CD4-positive, alpha-beta T cell treated with Interferon alpha-2 for 1 hour (primary cell): ENCODE results near the gene APPBP2.
A peak's percentile ranks its signal among the peaks of the same experiment; 100 is the strongest.
"Not testable (repeated sequence)": the region's sequence is repeated elsewhere in the genome, so short reads cannot be mapped to it uniquely, and the experiment has no call there.

ENCODE experiments used
- DNase-seq, 2 donors: peaks; one replicate each; pipeline ENCODE4 v3.0.0-alpha.2; 2020 to 2022

Gene APPBP2

DNA sequence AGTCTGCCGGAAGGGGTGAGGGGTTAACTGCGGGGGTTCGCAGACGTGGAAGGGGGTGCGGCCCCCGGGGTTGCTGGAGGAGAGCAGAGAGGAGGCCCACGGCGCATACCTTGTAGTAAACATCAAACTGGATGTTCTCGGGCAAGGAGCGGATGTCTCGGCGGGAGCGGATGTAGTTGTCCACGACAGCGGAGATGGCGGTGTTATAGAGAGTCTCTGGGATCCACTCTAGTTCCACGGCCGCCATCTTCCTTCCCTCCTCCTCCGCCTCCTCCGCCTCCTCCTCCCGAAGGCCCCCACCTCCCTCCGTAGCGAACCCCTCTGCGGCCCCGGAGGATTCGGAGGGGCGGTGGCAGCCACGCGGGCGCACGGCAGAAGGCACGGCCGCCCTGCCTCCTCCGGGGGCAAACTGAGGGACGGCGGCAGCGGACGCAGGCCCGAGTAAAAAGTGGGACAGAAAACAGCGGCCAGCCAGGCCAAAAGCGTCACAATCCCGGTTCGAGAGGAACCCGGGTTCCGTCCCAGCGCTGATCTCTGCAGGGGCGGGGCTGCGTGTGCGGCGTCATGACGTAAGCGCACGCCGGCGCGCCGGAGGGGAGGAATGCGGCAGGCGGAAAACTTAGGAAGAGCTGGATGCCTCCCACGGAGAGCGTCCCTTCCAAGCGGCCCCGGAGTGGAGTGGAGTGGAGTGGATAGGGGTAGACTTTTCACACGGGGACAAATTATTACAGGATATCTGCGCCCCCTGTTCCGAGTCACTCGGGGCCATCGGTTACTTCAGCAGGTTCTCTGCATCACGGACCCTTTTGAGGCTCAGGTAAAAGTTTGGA is at the start of gene APPBP2:
TSS of gene APPBP2 (minus strand) at position 558 of the 830 bp plus-strand sequence. CDS start at position 247, 311 bp downstream.
- DNase-seq, result peak; percentile 59 to 71

DNA sequence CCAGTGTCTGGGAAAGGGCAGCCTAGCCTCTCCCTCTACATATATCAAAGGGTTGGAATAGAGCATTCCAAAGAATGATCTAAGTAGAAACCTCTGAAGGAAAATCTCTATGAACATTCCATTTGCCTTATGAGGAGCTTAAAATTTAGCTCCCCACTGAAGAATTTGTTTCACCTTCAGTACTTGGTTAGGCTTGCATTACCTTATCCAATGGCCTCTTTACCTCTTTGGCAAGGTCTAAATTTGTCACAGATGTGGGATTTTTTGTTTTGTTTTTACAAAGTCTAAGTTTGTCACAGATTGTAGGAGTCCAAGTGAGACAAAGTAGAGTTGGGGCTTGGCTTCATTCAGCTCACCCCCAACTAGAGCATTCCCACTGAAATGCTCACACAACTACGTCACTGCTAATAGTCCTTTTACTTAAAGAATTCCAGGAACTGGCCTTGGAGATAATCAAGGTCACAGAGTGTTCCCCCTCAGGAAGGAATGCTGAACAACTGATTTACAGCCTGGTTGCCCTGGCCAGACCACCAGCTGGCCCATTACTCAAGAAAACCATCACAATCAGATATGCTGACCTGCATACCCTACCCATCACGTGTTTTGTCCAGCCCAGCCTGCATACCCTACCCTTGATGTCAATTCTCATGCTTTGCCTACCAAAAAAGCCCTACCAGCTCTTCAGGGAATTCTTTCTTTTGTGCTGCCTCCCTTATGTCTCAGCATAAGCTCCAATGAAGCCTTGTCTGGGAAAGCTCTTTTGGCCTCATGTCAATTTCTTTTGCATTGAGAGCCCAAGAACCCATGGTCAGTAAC is 47.4 kb upstream of the APPBP2 start:
- no peak for DNase-seq

- no peak for DNase-seq
Observed at GRCh38 chr17:60565233-60565632, 39.2 kb upstream of the APPBP2 start.

- no peak for DNase-seq
Observed at GRCh38 chr17:60563743-60564142, 37.7 kb upstream of the APPBP2 start.

- DNase-seq, result no peak
Observed at GRCh38 chr17:60562421-60562820, 36.4 kb upstream of the APPBP2 start.

DNA sequence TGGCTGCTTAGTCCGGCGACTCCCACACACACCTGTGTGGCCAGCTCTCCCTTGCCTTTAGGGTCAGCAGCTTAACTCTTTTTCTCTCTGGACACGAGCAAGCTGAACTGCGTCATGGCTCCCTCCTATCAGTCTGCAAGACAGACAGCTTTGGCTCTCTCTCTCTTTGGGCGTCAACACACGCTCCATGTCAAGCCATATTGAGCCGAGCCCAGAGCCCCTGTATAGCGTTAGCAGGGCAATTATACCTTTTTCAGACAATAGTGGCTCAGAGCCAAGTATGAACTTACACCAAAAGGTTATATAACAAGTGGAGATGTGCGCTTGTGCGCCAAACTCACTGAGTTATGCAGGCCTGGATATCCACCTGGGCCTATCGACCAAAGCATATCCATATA is 34.8 kb upstream of the APPBP2 start:
- DNase-seq, result no peak

GRCh38 chr17:60559995-60560859 is 34.2 kb upstream of the APPBP2 start:
- DNase-seq, result no peak

DNA sequence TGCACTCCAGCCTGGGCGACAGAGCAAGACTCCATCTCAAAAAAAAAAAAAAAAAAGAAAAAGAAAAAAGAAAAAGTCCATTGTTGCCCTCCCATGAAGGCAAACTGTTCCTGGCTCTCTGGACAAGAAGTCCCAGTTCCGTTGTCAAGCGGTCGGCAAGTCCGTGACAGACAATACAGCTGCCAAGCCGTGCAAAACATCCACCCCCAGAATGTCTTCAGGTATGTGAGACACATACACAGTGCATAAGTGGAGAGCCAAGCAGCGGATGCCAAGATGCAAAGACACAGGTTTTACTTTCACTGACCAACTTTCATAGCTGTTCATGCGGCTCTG is 33.6 kb upstream of the APPBP2 start:
- DNase-seq, result no peak

DNA sequence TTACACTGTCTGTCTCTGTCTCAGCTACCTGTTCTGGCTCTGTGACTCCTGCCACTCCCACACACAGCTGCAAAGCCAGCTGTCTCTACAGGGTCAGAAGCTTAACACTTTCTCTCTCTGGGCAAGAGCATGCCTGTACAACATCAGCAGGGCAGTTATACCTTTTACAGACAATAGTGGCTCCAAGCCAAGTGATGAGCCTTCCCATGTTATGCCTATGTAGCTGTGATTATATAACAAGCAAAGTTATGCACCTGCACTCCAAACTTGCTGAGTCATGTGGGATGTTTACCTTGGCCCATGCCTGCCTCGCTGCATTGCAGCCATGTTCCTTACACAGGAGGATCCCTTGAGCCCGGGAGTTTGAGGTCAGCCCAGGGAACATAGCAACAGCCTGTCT is 31.8 kb upstream of the APPBP2 start:
- DNase-seq, result peak in 1 of 2 donors; percentile 3

- DNase-seq, result no peak
Observed at GRCh38 chr17:60555786-60556185, 29.7 kb upstream of the APPBP2 start.

DNA sequence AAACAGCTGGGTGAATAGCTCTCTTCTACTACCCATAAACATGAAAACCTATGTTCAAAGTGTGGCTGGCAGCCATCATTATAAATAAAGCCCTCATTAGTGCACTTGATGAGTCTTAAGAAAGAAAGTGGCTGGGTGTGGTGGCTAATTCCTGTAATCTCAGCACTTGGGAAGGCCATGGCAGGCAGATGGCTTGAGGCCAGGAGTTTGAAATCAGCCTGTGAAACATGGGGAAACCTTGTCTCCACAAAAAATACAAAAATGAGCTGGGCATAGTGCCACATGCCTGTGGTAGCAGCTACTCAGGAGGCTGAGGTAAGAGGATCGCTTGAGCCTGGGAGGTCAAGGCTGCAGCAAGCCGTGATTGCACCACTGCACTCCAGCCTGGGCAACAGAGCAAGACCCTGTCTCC is 28.3 kb upstream of the APPBP2 start:
- no peak for DNase-seq

GRCh38 chr17:60552255-60552654 is 26.2 kb upstream of the APPBP2 start:
- not testable (repeated sequence) for DNase-seq

- DNase-seq, result no peak
Observed at GRCh38 chr17:60548990-60549389, 22.9 kb upstream of the APPBP2 start.

DNA sequence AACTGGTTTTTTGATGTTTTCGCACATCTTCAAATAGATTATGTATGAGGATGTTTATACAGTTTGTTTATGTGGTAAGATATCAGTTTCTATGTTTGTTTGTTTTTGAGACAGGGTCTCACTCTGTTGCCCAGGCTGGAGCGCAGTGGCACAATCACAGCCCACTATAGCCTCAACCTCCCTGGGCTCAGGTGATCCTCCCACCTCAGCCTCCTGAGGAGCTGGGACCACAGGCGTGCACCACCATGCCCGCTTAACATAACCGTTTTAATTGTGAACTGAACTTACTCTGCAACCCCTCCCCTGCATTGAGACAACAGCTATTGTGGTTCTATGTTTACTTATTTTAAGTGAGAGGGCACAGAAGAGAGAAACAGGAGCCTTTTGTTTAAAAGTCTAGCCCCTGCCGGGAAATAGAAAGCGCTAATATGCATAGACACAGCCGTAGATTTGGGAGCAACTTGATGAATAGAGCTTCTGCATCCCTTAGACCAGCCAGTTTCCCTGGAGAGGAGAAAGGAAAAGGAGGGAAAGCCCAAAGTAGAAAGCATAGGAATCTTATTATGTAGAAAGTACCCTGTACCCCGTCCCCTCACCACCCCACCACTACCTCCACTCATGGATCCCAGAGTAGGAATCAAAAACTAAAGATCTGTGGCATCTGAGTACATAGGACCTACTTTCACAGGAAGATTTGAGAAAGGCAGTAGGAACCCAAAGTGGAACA is 19.6 kb upstream of the APPBP2 start:
- DNase-seq, result no peak

DNA sequence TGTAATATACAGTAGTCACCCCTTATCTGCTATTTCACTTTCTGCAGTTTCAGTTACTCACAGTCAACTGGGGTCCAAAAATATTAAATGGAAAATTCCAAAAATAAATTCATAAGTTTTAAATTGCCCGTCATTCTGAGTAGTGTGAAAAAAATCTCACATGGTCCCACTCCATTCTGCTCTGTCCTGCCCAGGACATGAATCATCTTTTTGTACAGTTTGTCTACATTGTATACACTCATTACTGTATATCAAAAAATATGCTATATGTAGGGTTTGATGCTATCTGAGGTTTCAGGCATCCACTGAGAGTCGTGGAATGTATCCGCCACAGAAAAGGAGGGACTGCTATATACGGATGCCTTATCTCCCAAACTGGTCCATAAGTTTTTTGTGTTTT is 16.0 kb upstream of the APPBP2 start:
- no peak for DNase-seq

DNA sequence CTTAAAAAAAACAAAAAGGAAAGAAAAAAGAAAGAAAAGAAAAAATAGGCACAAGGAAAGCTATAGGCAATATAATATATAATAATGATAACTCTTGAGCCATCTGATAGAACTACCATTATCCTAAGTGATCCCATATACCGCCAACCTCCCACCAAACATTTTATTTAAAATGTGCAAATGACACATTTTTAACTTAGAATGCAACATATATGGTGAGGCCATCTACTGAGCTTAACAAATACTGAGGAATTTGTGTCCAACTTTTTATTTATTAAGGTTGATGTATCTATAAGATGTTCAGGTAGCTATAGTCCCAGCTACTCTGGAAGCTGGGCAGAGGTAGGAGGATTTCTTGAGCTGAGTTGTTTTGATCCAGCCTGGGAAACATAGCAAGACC is 14.4 kb upstream of the APPBP2 start:
- no peak for DNase-seq

DNA sequence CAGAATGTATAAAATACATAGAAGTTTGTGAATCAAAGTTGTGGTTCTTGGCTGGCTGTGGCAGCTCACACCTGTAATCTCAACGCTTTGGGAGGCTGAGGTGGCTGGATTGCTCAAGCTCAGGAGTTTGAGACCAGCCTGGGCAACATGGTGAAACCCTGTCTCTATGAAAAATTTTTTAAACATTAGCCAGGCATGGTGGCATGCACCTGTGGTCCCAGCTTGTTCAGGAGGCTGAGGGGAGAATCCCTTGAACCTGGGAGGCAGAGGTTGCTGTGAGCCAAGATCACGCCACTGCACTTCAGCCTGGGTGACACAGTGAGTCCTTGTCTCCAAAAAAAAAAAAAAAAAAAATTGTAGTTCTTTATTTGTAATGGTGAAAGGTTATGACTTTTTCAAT is 13.8 kb upstream of the APPBP2 start:
- DNase-seq, result no peak

DNA sequence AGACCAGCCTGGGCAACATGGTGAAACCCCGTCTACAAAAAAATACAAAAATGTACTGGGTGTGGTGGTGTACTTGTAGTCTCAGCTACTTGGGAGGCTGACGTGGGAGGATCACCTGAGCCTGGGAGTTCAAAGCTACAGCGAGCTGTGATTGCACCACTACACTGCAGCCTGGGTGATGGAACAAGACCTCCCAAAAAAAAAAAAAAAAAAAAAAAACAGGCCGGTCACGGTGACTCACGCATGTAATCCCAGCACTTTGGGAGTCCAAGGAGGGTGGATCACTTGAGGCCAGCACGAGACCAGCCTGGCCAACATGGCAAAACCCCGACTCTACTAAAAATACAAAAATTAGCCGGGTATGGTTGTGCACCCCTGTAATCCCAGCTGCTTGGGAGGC is 12.7 kb upstream of the APPBP2 start:
- DNase-seq, result no peak

DNA sequence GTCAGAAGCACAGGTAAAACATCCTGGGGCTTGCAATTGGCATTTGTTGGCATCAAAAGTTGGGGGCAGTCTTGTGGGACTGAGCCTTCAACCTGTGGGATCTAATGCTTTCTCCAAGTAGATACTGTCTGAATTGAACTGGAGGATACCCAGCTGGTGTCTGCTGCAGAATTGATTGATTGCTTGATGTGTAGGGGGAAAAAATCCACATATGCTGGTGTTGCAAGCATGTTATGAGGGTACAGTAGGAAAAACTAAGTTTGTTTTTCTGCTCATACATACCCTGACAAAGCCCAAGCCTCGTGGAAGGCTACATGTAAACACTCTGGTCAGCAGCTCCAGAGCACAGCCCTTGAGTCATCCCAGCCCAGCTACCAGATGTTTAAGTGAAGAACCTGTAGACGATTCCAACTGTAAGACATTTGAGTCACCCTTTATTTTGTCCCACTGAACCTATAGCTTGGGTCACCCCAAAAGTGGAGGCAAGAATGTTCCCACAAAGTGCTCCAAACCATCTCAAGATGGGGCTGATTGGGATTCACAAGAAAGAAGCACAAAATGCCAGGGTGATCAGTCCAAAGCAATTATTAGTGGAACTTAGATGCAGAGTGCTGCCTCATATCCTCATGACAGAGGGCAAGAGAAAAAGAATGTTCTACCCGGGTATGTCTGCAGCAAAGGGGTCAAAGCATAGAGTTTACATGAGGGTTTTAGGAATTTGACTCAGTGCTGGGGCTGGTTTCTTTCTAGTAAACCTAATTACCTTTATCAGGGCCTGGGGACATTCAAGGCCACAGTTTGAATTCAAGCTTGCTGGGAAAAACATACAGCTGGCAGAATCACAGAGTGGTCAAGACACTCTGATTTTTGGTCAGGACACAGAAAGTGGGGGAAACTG is 9.6 kb upstream of the APPBP2 start:
- no peak for DNase-seq

DNA sequence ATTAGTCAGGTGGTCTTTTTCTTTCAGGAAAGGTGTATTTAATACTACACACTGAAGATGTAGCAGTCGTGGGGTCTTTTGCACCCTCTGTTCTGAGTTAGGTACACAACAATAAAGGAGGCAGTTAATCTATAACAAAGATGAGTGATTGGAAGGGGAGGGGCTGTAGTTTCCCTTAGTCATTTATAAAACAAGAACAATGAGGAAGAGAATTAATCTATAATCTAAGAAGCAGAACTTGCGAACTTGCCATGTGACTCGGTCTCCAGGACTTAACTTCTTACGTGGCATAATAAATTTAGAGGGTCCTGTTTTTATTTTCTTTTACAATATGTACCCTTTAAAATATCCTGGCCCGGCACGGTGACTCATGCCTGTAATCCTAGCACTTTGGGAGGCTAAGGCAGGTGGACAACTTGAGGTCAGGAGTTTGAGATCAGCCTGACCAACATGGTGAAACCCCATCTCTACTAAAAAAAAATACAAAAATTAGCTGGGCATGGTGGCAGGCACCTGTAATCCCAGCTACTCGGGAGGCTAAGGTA is 8.6 kb upstream of the APPBP2 start:
- no peak for DNase-seq

DNA sequence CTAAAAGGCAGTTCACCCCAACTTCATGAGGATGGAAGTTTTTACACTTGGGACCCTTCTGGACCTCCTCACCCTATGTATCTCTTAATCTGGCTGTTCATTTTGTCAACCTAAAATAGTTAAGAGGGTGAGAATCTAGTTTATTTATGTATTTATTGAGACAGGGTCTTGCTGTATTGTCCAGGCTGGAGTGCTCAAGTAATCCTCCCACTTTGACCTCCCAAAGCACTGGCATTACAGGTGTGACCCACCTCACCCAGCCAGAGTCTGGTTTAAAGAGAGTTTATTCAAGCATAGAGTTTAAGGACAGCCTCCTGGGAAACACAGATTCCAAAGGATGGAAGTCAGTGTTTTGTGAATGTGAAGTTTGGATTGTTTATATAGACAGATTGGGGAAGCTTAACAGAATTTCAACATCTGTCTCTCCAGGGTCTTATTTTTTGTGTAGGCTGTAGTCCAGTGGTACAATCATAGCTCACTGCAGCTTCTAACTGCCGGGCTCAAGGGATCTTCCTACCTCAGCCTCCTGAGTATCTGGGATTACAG is 8.0 kb upstream of the APPBP2 start:
- DNase-seq, result no peak
